ENCODE results near the gene LCN2. TPM values are rescaled to one million over a fixed set of nuclear protein-coding genes. Genes with fewer than 3 reads are reported as not detected.

LCN2 gene
- total RNA-seq, 1 donor from 2014 or later, result not detected

DNA sequence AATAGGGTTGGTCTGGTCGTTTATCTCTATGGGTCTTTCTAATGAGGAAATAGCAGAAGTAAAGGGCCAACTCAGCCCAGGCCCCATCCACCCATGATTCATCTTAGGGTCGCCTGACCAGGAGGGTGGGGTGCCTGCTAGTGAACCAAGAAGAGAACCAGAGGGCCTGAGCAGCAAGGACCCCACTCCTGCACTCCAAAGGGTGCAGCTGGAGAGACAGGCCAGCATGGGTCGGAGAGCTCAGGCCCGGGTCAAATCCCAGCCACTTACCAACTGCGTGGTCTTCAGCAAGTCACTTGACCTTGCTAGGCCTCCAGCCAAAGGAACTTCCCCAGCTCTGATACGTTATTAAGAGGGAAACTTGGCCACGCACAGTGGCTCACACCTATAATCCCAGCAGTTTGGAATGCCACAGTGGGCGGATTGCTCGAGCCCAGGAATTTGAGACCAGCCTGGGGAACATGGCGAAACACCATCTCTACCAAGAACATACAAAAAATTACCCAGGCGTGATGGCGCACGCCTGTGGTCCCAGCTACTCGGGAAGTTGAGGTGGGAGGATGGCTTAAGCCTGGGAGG, 15.1 kb downstream of the LCN2 start:
- DNase-seq (ENCODE audit: low read depth), result peak; percentile 46

DNA sequence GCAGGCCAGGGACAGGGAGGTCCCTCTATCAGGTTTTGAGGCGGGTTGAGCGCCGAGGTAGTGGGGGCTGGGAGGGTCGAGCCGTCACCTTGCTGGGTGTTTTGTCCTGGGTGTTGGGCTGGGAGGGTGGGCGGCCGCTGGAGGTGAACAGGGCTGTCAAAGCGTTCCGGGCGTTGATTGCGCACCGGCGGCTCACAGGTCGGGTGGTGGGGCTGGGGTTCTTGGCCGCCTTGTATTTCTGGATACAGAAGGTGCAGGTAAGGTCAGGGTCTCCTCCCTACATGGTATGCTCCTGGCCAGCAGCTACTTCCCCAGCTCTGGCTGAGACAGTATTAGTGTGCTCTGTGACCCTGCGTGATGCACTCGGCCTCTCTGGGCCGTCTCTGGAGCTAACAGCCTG, 16.9 kb downstream of the LCN2 start:
- DNase-seq (ENCODE audit: low read depth), result no peak

GRCh38 chr9:128167209-128167608, 18.0 kb downstream of the LCN2 start:
- no peak for DNase-seq (ENCODE audit: low read depth)

GRCh38 chr9:128168731-128169308, 19.6 kb downstream of the LCN2 start:
- peak; percentile 68 for DNase-seq (ENCODE audit: low read depth)

DNA sequence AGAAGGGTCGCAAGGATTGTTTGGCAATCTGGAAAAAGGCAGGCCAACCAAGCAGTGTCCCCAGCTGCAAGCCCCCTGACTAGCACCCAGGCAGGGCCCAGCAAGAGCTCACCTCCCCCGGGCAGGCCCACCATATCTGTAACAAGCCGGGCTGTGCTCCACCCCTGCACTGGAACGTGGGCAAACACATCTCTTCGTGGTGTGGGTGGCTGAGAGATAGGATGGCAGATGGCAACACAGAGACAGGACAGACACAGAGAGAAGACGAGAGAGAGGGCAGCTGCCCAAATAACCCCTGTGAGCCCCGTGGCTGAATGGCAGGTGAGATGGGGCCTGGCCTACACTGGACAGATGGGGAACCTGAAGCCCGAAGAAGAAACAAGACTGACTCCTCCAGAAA, 20.2 kb downstream of the LCN2 start:
- DNase-seq (ENCODE audit: low read depth), result peak; percentile 69

- peak; percentile 71 for DNase-seq (ENCODE audit: low read depth)
These were observed 20.7 kb downstream of the LCN2 start for GRCh38 chr9:128169925-128170324.

- DNase-seq (ENCODE audit: low read depth), result no peak
These were observed 24.8 kb downstream of the LCN2 start for GRCh38 chr9:128174062-128174461.

GRCh38 chr9:128175102-128175563, 25.9 kb downstream of the LCN2 start:
- DNase-seq (ENCODE audit: low read depth), result no peak

DNA sequence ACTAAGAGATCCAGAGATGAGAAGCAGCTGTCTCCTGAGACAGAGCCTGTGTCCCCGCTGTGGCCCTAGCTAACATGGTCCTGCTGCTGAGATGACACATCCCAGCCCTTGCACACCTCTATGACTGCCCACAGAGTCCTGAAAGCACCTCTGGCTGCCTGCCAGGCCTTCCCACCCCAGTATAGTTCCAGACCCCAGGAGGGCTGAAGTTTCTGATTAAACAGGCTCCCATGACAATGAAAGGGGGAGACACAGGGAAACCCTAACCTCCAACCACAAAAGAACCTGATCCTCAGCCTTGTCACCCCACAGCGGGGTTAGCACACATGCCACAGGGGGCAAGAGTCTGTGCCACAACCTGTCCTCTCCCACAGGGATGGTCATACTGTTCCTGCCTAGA, 26.5 kb downstream of the LCN2 start:
- peak; percentile 26 for DNase-seq (ENCODE audit: low read depth)

DNA sequence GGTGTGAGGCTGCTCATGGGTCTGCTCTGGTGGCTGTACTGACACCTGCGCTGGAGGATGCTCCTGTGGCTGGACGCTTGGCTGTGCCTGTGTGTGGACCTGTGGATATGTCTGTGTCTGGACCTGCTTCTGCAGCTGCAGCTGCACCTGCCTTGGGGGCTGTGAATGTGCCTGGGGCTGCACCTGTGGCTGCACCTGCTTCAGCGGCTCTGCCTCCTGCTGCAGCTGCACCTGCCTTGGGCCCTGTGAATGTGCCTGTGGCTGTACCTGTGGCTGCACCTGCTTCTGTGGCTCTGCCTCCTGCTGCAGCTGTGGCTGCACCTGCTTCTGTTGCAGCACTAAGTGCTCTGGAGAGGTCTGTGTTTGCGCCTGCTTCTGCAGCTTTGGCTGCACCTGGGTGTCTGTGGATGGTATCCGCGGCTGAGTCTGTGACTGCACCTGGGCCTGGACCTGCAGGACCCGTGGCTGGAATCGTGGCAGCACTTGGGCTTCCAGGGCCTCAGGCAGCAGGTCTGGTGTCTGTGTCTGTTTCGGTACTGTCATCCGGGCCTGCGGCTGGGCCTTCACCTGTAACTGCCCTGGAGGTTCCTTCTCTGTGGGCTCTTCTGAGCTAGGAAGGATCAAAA, 29.7 kb downstream of the LCN2 start:
- DNase-seq (ENCODE audit: low read depth), result no peak

DNA sequence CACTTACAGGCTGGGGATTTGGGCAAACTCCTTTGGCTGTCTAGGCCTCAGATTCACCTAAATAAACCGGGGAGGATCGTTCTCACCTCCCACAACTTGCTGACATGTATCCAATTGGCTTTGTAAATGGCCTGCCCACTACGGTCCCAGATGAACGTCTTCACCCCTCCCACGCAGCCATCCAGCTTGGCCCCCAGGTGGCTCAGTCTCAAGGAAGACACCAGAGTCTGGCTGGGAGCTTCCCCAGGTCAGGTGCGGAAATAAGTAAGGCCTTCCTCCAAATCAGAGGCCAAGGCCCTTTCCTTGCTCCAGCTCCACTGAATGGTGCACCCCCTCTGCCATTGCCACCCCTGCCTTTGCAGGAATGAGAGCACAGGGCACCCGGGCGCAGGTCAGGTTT, 30.7 kb downstream of the LCN2 start:
- DNase-seq (ENCODE audit: low read depth), result no peak

DNA sequence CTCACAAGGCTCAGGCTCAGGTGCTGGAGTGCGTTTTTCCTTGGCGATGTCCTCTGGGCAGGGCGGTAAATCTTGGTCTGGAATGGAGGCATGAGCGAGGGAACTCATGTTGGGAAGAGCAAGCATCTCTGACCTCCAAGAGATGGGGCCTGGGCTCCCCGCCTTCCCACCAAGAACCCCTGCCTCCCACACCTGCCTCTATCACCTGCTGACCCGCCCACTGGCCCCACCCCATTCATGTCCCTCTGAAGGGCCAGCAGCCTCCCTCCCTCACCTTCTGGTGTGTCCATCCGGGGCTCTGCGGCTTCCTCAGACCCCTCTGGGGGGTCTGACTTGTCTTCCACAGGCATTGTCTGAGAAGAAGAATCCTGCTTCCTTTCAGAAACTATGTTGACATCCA, 31.2 kb downstream of the LCN2 start:
- DNase-seq (ENCODE audit: low read depth), result no peak

DNA sequence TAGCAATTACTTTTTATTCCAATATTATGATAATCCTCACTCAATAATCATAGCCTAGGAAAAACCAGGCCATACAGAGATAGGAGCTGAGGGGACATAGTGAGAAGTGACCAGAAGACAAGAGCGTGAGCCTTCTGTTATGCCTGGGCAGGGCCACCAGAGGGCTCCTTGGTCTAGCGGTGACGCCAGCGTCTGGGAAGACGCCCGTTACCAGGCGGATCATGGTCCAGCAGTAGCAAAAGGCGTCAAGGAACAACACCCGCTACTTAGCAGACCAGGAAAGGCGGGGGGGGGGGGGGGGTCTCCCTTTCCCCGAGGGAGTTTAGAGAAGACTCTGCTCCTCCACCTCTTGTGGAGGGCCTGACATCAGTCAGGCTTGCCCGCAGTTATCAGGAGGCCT, 32.2 kb downstream of the LCN2 start:
- DNase-seq (ENCODE audit: low read depth), result peak; percentile 34

GRCh38 chr9:128182893-128183588, 33.8 kb downstream of the LCN2 start:
- DNase-seq (ENCODE audit: low read depth), result no peak

DNA sequence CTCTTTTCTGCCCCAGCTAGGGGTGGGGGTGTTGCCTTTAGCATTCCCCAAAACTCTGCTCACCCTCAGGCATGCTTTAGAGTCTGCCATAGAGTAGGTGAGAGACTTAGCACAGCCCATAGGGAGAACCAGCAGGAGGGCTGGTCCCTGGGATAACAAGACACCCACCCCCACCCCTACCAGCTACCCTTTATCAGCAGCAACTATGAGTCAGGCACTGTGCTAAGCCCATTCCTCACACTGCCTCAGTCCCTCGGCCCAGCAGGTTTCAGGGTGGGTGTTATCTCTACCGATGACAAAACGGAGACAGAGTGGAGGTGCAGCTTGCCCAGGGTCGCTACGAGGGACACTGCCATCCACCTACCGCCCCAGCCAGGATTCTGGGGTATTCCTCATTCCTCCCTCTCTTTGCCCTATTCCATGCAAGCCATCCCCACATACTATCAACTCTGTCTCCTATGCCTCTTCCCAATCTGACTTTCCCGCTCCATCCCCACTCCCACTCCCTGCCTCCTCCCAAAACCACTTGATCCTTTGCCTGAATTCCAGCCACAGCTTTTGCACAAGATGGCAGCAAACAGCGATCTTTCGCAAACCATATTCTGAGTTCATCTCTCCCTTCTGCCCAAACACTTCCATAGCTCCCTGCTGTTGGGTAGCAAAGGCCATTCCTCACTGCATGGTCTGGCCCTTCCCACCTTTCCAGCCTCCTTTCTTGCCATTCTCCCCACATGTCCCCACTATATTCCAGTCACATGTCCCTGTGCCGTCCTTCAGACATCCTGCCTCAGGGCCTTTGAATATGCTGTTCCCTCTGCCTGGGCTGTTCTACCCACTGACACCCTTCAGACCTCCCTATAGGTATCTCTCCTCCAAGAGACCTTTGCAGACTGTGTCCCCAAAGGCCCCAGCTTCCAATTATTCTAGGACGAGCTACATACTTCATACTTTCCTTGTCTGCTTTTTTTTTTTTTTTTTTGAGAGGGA, 37.0 kb downstream of the LCN2 start:
- DNase-seq (ENCODE audit: low read depth), result no peak

DNA sequence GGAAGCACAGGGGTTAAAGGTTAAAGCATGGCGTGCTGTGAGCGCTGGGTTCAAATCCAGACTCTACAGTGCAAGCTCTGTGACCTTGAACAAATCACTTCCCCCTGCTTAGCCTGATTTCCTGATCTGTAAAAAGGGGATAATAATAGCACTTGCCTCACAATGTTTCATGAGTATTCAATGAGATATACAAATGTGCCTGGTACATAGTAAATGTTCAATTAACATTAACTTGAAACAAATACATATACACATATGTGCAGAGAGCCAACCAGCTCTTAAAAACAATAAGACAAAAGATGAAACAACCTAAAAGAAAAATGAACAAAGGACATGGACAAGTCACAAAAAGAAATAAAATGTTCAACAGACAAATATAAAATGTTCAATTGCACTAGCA, 38.1 kb downstream of the LCN2 start:
- no peak for DNase-seq (ENCODE audit: low read depth)

GRCh38 chr9:128188209-128188608, 39.0 kb downstream of the LCN2 start:
- DNase-seq (ENCODE audit: low read depth), result no peak

DNA sequence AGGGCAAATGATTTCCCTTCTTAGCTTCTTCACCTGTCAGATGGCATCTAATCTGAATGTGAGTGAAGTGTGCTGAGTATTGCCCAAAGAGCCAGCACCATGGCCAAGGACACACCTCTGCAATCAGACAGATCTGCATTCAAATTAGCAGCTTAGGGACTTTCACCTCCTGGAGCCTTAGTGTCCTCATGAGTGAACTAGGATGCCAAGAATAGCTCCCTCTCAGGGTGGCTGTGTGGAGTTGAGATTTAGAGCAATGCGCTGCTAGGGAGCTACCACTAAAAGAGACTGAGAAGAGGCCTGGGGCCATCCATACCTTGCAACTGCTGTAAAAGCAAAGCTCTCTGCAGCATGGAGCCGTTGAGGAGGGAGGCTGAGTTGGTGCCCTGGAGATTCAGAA, 40.8 kb downstream of the LCN2 start:
- no peak for DNase-seq (ENCODE audit: low read depth)

GRCh38 chr9:128190516-128191405, 41.5 kb downstream of the LCN2 start:
- peak; percentile 48 for DNase-seq (ENCODE audit: low read depth)

- DNase-seq (ENCODE audit: low read depth), result peak; percentile 81
These were observed 42.3 kb downstream of the LCN2 start, which contains the start of gene CIZ1 for GRCh38 chr9:128191406-128192046. Gene CIZ1 (minus strand): TSS chr9:128191572. CDS start chr9:128190857, 715 bp downstream.
